CD4-positive, alpha-beta T cell (primary cell): ENCODE measurements around the gene ERGIC3. TPM values are rescaled to one million over a fixed set of nuclear protein-coding genes. Genes with fewer than 3 reads are reported as not detected.

Experiments used
- ATAC-seq: fragments of 200-7000 bp; cut with Tn5 transposase; one replicate; pipeline ENCODE4 v1.10.0; 2022; ENCODE audit warnings: mild to moderate bottlenecking; ENCODE audit not compliant: poor library complexity
- CTCF ChIA-PET: fragments of 350-600 bp; sonication (Branson Sonifier 250); formaldehyde crosslinking; loops from one replicate; lab custom pipeline; 2021; ENCODE audit warnings: antibody characterized with exemption, inconsistent platforms; lab: Charles Lee
- POLR2A ChIA-PET: fragments of 350-600 bp; sonication (Branson Sonifier 250); formaldehyde crosslinking; loops from one replicate; lab custom pipeline; 2021; ENCODE audit warnings: antibody characterized with exemption, inconsistent platforms; lab: Charles Lee
- DNase-seq, 14 experiments: peaks; one replicate each; pipeline ENCODE4 v3.0.0-alpha.2; 2013 to 2020; ENCODE audit warnings: mixed read lengths in 2 of 14
- H3K27ac ChIP-seq, 2 donors: one replicate each; pipeline versions ENCODE4 v1.5.1 to v1.7.0; 2013; ENCODE audit warnings: low read length in 2 of 2, low read depth in 1 of 2, mild to moderate bottlenecking in 1 of 2
- H3K27me3 ChIP-seq, 2 experiments: 1 replicate in 1 of 2; 2 replicates in 1 of 2; pipeline versions ENCODE4 v1.6.1 to v1.7.0; 2013; ENCODE audit warnings: low read length in 2 of 2, control low read depth in 1 of 2, mild to moderate bottlenecking in 1 of 2, moderate library complexity in 1 of 2; ENCODE audit not compliant: insufficient read depth in 2 of 2, control insufficient read depth in 1 of 2
- H3K36me3 ChIP-seq: one replicate; pipeline ENCODE4 v1.6.1; 2013; ENCODE audit warnings: low read length, control low read depth; ENCODE audit not compliant: insufficient read depth
- H3K4me1 ChIP-seq: one replicate; pipeline ENCODE4 v1.6.1; 2013; ENCODE audit warnings: low read length, control low read depth; ENCODE audit not compliant: insufficient read depth
- H3K4me3 ChIP-seq: one replicate; pipeline ENCODE4 v1.5.1; 2013; ENCODE audit warnings: mild to moderate bottlenecking, low read length, moderate library complexity
- H3K9me3 ChIP-seq, 2 experiments: 1 replicate in 1 of 2; 2 replicates in 1 of 2; pipeline versions ENCODE4 v1.6.1 to v1.7.0; 2013; ENCODE audit warnings: low read length in 2 of 2, mild to moderate bottlenecking in 2 of 2, control low read depth in 1 of 2, moderate library complexity in 1 of 2; ENCODE audit not compliant: control insufficient read depth in 1 of 2, insufficient read depth in 1 of 2
- H3K27ac Mint-ChIP-seq: one replicate; pipeline ENCODE4 v1.8.0; 2020; ENCODE audit warnings: mixed read lengths
- H3K27me3 Mint-ChIP-seq: one replicate; pipeline ENCODE4 v1.8.0; 2021; ENCODE audit warnings: mixed read lengths
- H3K36me3 Mint-ChIP-seq: one replicate; pipeline ENCODE4 v1.8.0; 2021; ENCODE audit warnings: low read depth, mixed read lengths
- H3K4me1 Mint-ChIP-seq: one replicate; pipeline ENCODE4 v1.8.0; 2021; ENCODE audit warnings: low read depth, mixed read lengths
- H3K4me3 Mint-ChIP-seq: one replicate; pipeline ENCODE4 v1.8.0; 2020; ENCODE audit warnings: mild to moderate bottlenecking, mixed read lengths
- H3K9me3 Mint-ChIP-seq: one replicate; pipeline ENCODE4 v1.8.0; 2020; ENCODE audit warnings: mixed read lengths
- intact Hi-C, 2 experiments: fragments of 100-400 bp; cut with DNase I in 1 of 2; cut with micrococcal nuclease in 1 of 2; formaldehyde crosslinking; loops; one replicate each; pipeline versions ENCODE4 v1.15.1 to v1.9.0; 2023 to 2025; cut with DNase I, micrococcal nuclease
- total RNA-seq, 174 experiments: library from RNA in 2 of 174; stranded (reverse) in 2 of 174; gene quantifications; one replicate each; pipeline ENCODE4 v1.2.3 and lab custom pipeline; 2021 to 2026
- TF ChIP-seq, protein P1 (sequence below): fragments of 200-600 bp; IDR thresholded peaks from one replicate; pipeline ENCODE4 v1.8.0; 2022; ENCODE audit warnings: antibody characterized with exemption, mild to moderate bottlenecking

Gene ERGIC3
- total RNA-seq, 2 experiments from 2014 or later = 144 to 146 TPM

- DNase-seq (peak in 2 of 14 experiments; percentile 12 to 26), ATAC-seq (peak; percentile 65)
- no peaks in the 10 kb centered on the region for H3K36me3 ChIP-seq
- no peaks in the 10 kb centered on the region for H3K4me1 ChIP-seq
- POLR2A ChIA-PET = no interaction called here
- no peak overlapping the region for H3K4me3 Mint-ChIP-seq
- no peak overlapping the region for H3K4me3 ChIP-seq
- H3K27ac Mint-ChIP-seq = no peak overlapping the region
- H3K9me3 ChIP-seq = peaks cover 0 to 15% of the 10 kb centered on the region in 2 experiments
- CTCF ChIA-PET = no interaction called here
- intact Hi-C loops = no loop called here
- no peaks in the 10 kb centered on the region for H3K4me1 Mint-ChIP-seq
- H3K27me3 ChIP-seq = no peaks in the 10 kb centered on the region
- no peak overlapping the region for H3K27ac ChIP-seq
- peaks cover 2% of the 10 kb centered on the region for H3K9me3 Mint-ChIP-seq
- TF ChIP-seq, protein P1, sequence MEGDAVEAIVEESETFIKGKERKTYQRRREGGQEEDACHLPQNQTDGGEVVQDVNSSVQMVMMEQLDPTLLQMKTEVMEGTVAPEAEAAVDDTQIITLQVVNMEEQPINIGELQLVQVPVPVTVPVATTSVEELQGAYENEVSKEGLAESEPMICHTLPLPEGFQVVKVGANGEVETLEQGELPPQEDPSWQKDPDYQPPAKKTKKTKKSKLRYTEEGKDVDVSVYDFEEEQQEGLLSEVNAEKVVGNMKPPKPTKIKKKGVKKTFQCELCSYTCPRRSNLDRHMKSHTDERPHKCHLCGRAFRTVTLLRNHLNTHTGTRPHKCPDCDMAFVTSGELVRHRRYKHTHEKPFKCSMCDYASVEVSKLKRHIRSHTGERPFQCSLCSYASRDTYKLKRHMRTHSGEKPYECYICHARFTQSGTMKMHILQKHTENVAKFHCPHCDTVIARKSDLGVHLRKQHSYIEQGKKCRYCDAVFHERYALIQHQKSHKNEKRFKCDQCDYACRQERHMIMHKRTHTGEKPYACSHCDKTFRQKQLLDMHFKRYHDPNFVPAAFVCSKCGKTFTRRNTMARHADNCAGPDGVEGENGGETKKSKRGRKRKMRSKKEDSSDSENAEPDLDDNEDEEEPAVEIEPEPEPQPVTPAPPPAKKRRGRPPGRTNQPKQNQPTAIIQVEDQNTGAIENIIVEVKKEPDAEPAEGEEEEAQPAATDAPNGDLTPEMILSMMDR = no peak
- peaks cover 4% of the 10 kb centered on the region for H3K36me3 Mint-ChIP-seq
- H3K27me3 Mint-ChIP-seq = no peaks in the 10 kb centered on the region
Measured at GRCh38 chr20:35568645-35569044, 26.8 kb downstream of the ERGIC3 start.

GRCh38 chr20:35571555-35571954 is 29.7 kb downstream of the ERGIC3 start:
- TF ChIP-seq, protein P1 = no peak
- H3K9me3 Mint-ChIP-seq = peaks cover 2% of the 10 kb centered on the region
- Histone ChIP-seq H3K36me3 (no peaks in the 10 kb centered on the region), H3K27me3 (no peaks in the 10 kb centered on the region), H3K9me3 (peaks cover 0 to 17% of the 10 kb centered on the region in 2 experiments), H3K4me1 (no peaks in the 10 kb centered on the region), H3K4me3 (no peak overlapping the region), H3K27ac (no peak overlapping the region)
- H3K36me3 Mint-ChIP-seq = peaks cover 4% of the 10 kb centered on the region
- POLR2A ChIA-PET = no interaction called here
- CTCF ChIA-PET = interaction anchor here (0.5 to 0.7 kb wide), 3 partner anchors 10 to 314 kb away, joined by 3 to 5 read pairs (median 3); no protein-coding TSS in a partner anchor
- DNase-seq = no peak
- no peaks in the 10 kb centered on the region for H3K27me3 Mint-ChIP-seq
- H3K27ac Mint-ChIP-seq = no peak overlapping the region
- H3K4me3 Mint-ChIP-seq = no peak overlapping the region
- no peaks in the 10 kb centered on the region for H3K4me1 Mint-ChIP-seq
- ATAC-seq = no peak
- intact Hi-C loops = no loop called here

- Histone ChIP-seq H3K27ac (no peak overlapping the region), H3K4me3 (no peak overlapping the region), H3K27me3 (no peaks in the 10 kb centered on the region), H3K36me3 (no peaks in the 10 kb centered on the region), H3K4me1 (no peaks in the 10 kb centered on the region), H3K9me3 (peaks cover 0 to 17% of the 10 kb centered on the region in 2 experiments)
- ChIA-PET POLR2A (no interaction called here), CTCF (interaction anchor here (0.6 kb wide), 1 partner anchor 46 kb away, joined by 3 read pairs; no protein-coding TSS in a partner anchor)
- Mint-ChIP-seq H3K4me1 (no peaks in the 10 kb centered on the region), H3K27me3 (no peaks in the 10 kb centered on the region), H3K4me3 (no peak overlapping the region), H3K36me3 (peaks cover 4% of the 10 kb centered on the region), H3K9me3 (peaks cover 2% of the 10 kb centered on the region), H3K27ac (no peak overlapping the region)
- intact Hi-C loops = no loop called here
- TF ChIP-seq, protein P1 = no peak
- ATAC-seq (no peak), DNase-seq (no peak)
Measured at GRCh38 chr20:35572838-35573237, 31.0 kb downstream of the ERGIC3 start.
